22Rv1 (cell line): ENCODE results near the gene ERVMER34-1.

Experiments
- CTCF ChIP-seq: fragments of 450-650 bp; IDR thresholded peaks from 2 replicates; pipeline ENCODE4 v1.5.1; 2017; ENCODE audit warnings: mild to moderate bottlenecking
- ZFX ChIP-seq: fragments of 450-650 bp; IDR thresholded peaks from 2 replicates; pipeline ENCODE4 v1.6.1; 2017; ENCODE audit warnings: antibody characterized with exemption, borderline replicate concordance

GRCh38 chr4:52709155-52709554 lies 42.1 kb downstream of the ERVMER34-1 start:
- TF ChIP-seq CTCF (no peak), ZFX (no peak)
